Common myeloid progenitor, CD34-positive (primary cell): Measurements from ENCODE around the gene ADPRS.

Source experiments
- CTCF ChIA-PET: fragments of 350-600 bp; sonication (Branson Sonifier 250); formaldehyde crosslinking; loops from one replicate; lab custom pipeline; 2021; ENCODE audit warnings: antibody characterized with exemption; lab: Charles Lee
- POLR2A ChIA-PET: fragments of 350-600 bp; sonication (Branson Sonifier 250); formaldehyde crosslinking; loops from one replicate; lab custom pipeline; 2021; ENCODE audit warnings: antibody characterized with exemption; lab: Charles Lee
- DNase-seq, 3 donors: peaks; one replicate each; pipeline versions ENCODE4 v3.0.0 to v3.0.0-alpha.2; 2013
- H3K27ac ChIP-seq, 2 experiments: 1 replicate in 1 of 2; 2 replicates in 1 of 2; pipeline ENCODE4 v1.7.0; 2013; ENCODE audit warnings: inconsistent platforms in 2 of 2, low read length in 2 of 2, mild to moderate bottlenecking in 2 of 2, low read depth in 1 of 2, moderate library complexity in 1 of 2; ENCODE audit not compliant: severe bottlenecking in 2 of 2, insufficient read depth in 1 of 2, poor library complexity in 1 of 2
- H3K27me3 ChIP-seq, 5 experiments: replicated peaks in 2 of 5; 1 replicate in 3 of 5; 2 replicates in 2 of 5; pipeline versions ENCODE4 v1.6.1 to v1.7.0; 2013; ENCODE audit warnings: low read length in 4 of 5, mild to moderate bottlenecking in 2 of 5, moderate library complexity in 2 of 5, inconsistent platforms in 1 of 5; ENCODE audit not compliant: insufficient read depth in 5 of 5, control insufficient read depth in 4 of 5
- H3K36me3 ChIP-seq, 4 experiments: 1 replicate in 2 of 4; 2 replicates in 2 of 4; pipeline versions ENCODE4 v1.6.1 to v1.7.0; 2013; ENCODE audit warnings: low read length in 3 of 4, control low read depth in 1 of 4, mild to moderate bottlenecking in 1 of 4; ENCODE audit not compliant: control insufficient read depth in 4 of 4, insufficient read depth in 4 of 4
- H3K4me1 ChIP-seq, 4 experiments: 1 replicate in 3 of 4; 2 replicates in 1 of 4; pipeline versions ENCODE4 v1.6.1 to v1.7.1; 2013; ENCODE audit warnings: low read length in 3 of 4, mild to moderate bottlenecking in 3 of 4, control low read depth in 1 of 4, inconsistent platforms in 1 of 4, moderate library complexity in 1 of 4; ENCODE audit not compliant: control insufficient read depth in 4 of 4, insufficient read depth in 4 of 4; ENCODE audit errors: control extremely low read depth in 1 of 4
- H3K4me3 ChIP-seq, 7 experiments: 1 replicate in 4 of 7; 2 replicates in 3 of 7; pipeline versions ENCODE4 v1.5.1 to v1.7.0; 2013; ENCODE audit warnings: mild to moderate bottlenecking in 7 of 7, low read length in 6 of 7, moderate library complexity in 6 of 7, inconsistent platforms in 2 of 7, low read depth in 2 of 7, control low read depth in 1 of 7; ENCODE audit not compliant: insufficient read depth in 4 of 7, control insufficient read depth in 1 of 7; ENCODE audit errors: extremely low read depth in 1 of 7
- H3K9me3 ChIP-seq, 5 experiments: 1 replicate in 4 of 5; 2 replicates in 1 of 5; pipeline versions ENCODE4 v1.6.1 to v1.7.1; 2013; ENCODE audit warnings: low read length in 4 of 5, mild to moderate bottlenecking in 2 of 5, inconsistent platforms in 1 of 5, low read depth in 1 of 5, moderate library complexity in 1 of 5; ENCODE audit not compliant: control insufficient read depth in 4 of 5, insufficient read depth in 2 of 5; ENCODE audit errors: control extremely low read depth in 1 of 5
- WGBS: methylation state at CpG from one replicate; pipeline ENCODE4 v1.1.5; 2013; ENCODE audit not compliant: insufficient coverage; 5-methylcytosine and 5-hydroxymethylcytosine counted together

The ADPRS gene

GRCh38 chr1:36068866-36069265 is 19.8 kb upstream of the ADPRS start:
- ChIA-PET CTCF (no interaction called here), POLR2A (no interaction called here)
- Histone ChIP-seq H3K27me3 (no peaks in the 10 kb centered on the region), H3K27ac (no peak overlapping the region), H3K4me1 (no peaks in the 10 kb centered on the region), H3K9me3 (no peaks in the 10 kb centered on the region), H3K36me3 (peaks cover 0 to 3% (median 0%) of the 10 kb centered on the region in 4 experiments), H3K4me3 (no peak overlapping the region)
- no peak for DNase-seq
- WGBS, result 93% methylated on average over 2 of the region's 2 CpGs

GRCh38 chr1:36070349-36070748 is 18.3 kb upstream of the ADPRS start:
- no peaks in the 10 kb centered on the region for H3K4me1 ChIP-seq
- ChIA-PET POLR2A (interaction anchor here (0.7 kb wide), 1 partner anchor 1507 kb away, joined by 3 read pairs; no protein-coding TSS in a partner anchor), CTCF (no interaction called here)
- peaks cover 0 to 3% (median 0%) of the 10 kb centered on the region in 4 experiments for H3K36me3 ChIP-seq
- 90% methylated on average over 1 of the region's 2 CpGs for WGBS
- no peak for DNase-seq
- H3K4me3 ChIP-seq, result no peak overlapping the region
- H3K27me3 ChIP-seq, result no peaks in the 10 kb centered on the region
- no peaks in the 10 kb centered on the region for H3K9me3 ChIP-seq
- H3K27ac ChIP-seq, result no peak overlapping the region

- CTCF ChIA-PET, result no interaction called here
- H3K9me3 ChIP-seq, result no peaks in the 10 kb centered on the region
- DNase-seq, result no peak
- H3K4me1 ChIP-seq, result no peaks in the 10 kb centered on the region
- POLR2A ChIA-PET, result no interaction called here
- H3K36me3 ChIP-seq, result no peaks in the 10 kb centered on the region
- peaks cover 0 to 4% (median 0%) of the 10 kb centered on the region in 5 experiments for H3K27me3 ChIP-seq
- no peak overlapping the region for H3K27ac ChIP-seq
- 79% methylated on average over 4 of the region's 4 CpGs for WGBS
- no peak overlapping the region for H3K4me3 ChIP-seq
These were observed 11.6 kb upstream of the ADPRS start for GRCh38 chr1:36076979-36077573.

GRCh38 chr1:36080236-36080635 is 8.5 kb upstream of the ADPRS start:
- peaks cover 0 to 11% (median 8%) of the 10 kb centered on the region in 4 experiments for H3K4me1 ChIP-seq
- WGBS, result 100% methylated on average over 1 of the region's 3 CpGs
- H3K4me3 ChIP-seq, result no peak overlapping the region
- peaks cover 0 to 18% (median 5%) of the 10 kb centered on the region in 5 experiments for H3K27me3 ChIP-seq
- H3K9me3 ChIP-seq, result no peaks in the 10 kb centered on the region
- ChIA-PET CTCF (no interaction called here), POLR2A (no interaction called here)
- no peak for DNase-seq
- no peaks in the 10 kb centered on the region for H3K36me3 ChIP-seq
- H3K27ac ChIP-seq, result no peak overlapping the region

GRCh38 chr1:36080801-36081200 is 7.9 kb upstream of the ADPRS start:
- peaks cover 0 to 18% (median 5%) of the 10 kb centered on the region in 5 experiments for H3K27me3 ChIP-seq
- POLR2A ChIA-PET, result no interaction called here
- H3K4me3 ChIP-seq, result no peak overlapping the region
- H3K4me1 ChIP-seq, result peaks cover 0 to 11% (median 8%) of the 10 kb centered on the region in 4 experiments
- no peaks in the 10 kb centered on the region for H3K9me3 ChIP-seq
- no peaks in the 10 kb centered on the region for H3K36me3 ChIP-seq
- DNase-seq, result no peak
- 95% methylated on average over 3 of the region's 6 CpGs for WGBS
- H3K27ac ChIP-seq, result no peak overlapping the region
- CTCF ChIA-PET, result no interaction called here

GRCh38 chr1:36081926-36082485 is 6.7 kb upstream of the ADPRS start:
- Histone ChIP-seq H3K4me1 (peaks cover 0 to 11% (median 8%) of the 10 kb centered on the region in 4 experiments), H3K9me3 (no peaks in the 10 kb centered on the region), H3K27ac (no peak overlapping the region), H3K4me3 (no peak overlapping the region), H3K36me3 (no peaks in the 10 kb centered on the region), H3K27me3 (peaks cover 0 to 18% (median 5%) of the 10 kb centered on the region in 5 experiments)
- CTCF ChIA-PET, result no interaction called here
- POLR2A ChIA-PET, result no interaction called here
- WGBS, result 100% methylated on average over 1 of the region's 3 CpGs
- no peak for DNase-seq

- H3K27ac ChIP-seq, result no peak overlapping the region
- CTCF ChIA-PET, result no interaction called here
- H3K9me3 ChIP-seq, result no peaks in the 10 kb centered on the region
- 93% methylated on average over 9 of the region's 13 CpGs for WGBS
- POLR2A ChIA-PET, result no interaction called here
- H3K4me1 ChIP-seq, result peaks cover 0 to 14% (median 10%) of the 10 kb centered on the region in 4 experiments
- no peak for DNase-seq
- H3K27me3 ChIP-seq, result peaks cover 0 to 18% (median 5%) of the 10 kb centered on the region in 5 experiments
- peak overlapping the region in 2 of 7 experiments; percentile 71 to 80 for H3K4me3 ChIP-seq
- H3K36me3 ChIP-seq, result no peaks in the 10 kb centered on the region
These were observed 5.5 kb upstream of the ADPRS start for GRCh38 chr1:36083219-36083618.
